Measurements from ENCODE around the gene TBX1. TPM values are rescaled to one million over a fixed set of nuclear protein-coding genes. Genes with fewer than 3 reads are reported as not detected.

TBX1 gene
- total RNA-seq, 1 experiment from 2014 or later = 3.9 TPM

DNA sequence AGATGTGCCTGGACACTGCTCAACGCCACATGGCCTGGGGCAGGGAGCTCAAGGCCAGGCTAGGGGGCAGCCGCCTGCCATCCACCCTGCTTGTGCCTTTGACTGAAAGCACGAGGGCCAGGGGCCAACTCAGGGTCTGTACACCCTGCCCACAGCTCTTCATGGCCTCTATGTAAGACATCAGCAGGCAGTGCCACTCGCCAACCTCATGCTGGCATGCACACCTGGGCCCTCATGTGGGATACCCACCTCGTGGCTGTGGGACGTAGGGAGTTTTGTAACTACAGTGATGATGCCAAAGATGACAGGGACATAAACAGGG is 25.6 kb downstream of the TBX1 start:
- ChIA-PET RAD21 (ENCODE audit: low non-redundant PET in 1 of 2, low total read pairs in 2 of 2, uncharacterized antibody in 2 of 2, unreplicated experiment in 2 of 2) (no interaction called here), CTCF (no interaction called here), POLR2A (no interaction called here)
- Histone ChIP-seq H3K4me1 (ENCODE audit: control insufficient read depth in 1 of 2, insufficient read depth in 2 of 2, low read length in 2 of 2) (no peaks in the 10 kb centered on the region), H3K4me2 (ENCODE audit: low read length) (no peak overlapping the region), H3K36me3 (ENCODE audit: control insufficient read depth in 1 of 2, insufficient read depth in 2 of 2, low read length in 2 of 2) (peaks cover 0 to 8% of the 10 kb centered on the region in 2 experiments; a peak in 1 of 4 replicates), H3K9ac (ENCODE audit: low read length) (no peak overlapping the region), H3K79me2 (ENCODE audit: insufficient read depth, low read length) (no peaks in the 10 kb centered on the region), H4K20me1 (ENCODE audit: insufficient read depth) (no peaks in the 10 kb centered on the region), H2AFZ (ENCODE audit: low read depth, low read length, poor library complexity, severe bottlenecking) (no peak overlapping the region), H3K9me2 (ENCODE audit: insufficient read depth) (no peaks in the 10 kb centered on the region), H3K4me3 (replicated peaks in 1 of 2; ENCODE audit: low read depth in 1 of 2, low read length in 2 of 2) (no peak overlapping the region), H3K9me3 (ENCODE audit: control insufficient read depth in 1 of 2, insufficient read depth in 1 of 2, low read depth in 1 of 2, low read length in 2 of 2) (peaks cover 4 to 10% of the 10 kb centered on the region in 2 experiments; a peak in 2 of 4 replicates), H3K27ac (ENCODE audit: low read depth, low read length) (no peak overlapping the region), H3K27me3 (ENCODE audit: insufficient read depth, low read length) (no peaks in the 10 kb centered on the region)
- no TSS peak for BruUV-seq (replicated peaks)
- intact Hi-C loops (cut with micrococcal nuclease) = no loop called here
- no peak for DNase-seq (ENCODE audit: low read depth, low spot score)
- no peak for ATAC-seq
- TF ChIP-seq EGR1 (IDR thresholded peaks at IDR 0.05; ENCODE audit: low read depth) (no peak), POLR2A (IDR thresholded peaks at IDR 0.05; ENCODE audit: borderline replicate concordance, extremely low read depth, insufficient read depth, insufficient read length) (no peak), EZH2phosphoT487 (IDR thresholded peaks at IDR 0.05; ENCODE audit: borderline replicate concordance) (no peak), ZFX (IDR thresholded peaks at IDR 0.05) (no peak)
- TF ChIP-seq, protein P1, sequence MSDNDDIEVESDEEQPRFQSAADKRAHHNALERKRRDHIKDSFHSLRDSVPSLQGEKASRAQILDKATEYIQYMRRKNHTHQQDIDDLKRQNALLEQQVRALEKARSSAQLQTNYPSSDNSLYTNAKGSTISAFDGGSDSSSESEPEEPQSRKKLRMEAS (IDR thresholded peaks at IDR 0.05) = no peak
- TF ChIP-seq, protein P2, sequence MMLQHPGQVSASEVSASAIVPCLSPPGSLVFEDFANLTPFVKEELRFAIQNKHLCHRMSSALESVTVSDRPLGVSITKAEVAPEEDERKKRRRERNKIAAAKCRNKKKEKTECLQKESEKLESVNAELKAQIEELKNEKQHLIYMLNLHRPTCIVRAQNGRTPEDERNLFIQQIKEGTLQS (IDR thresholded peaks at IDR 0.05) = no peak

DNA sequence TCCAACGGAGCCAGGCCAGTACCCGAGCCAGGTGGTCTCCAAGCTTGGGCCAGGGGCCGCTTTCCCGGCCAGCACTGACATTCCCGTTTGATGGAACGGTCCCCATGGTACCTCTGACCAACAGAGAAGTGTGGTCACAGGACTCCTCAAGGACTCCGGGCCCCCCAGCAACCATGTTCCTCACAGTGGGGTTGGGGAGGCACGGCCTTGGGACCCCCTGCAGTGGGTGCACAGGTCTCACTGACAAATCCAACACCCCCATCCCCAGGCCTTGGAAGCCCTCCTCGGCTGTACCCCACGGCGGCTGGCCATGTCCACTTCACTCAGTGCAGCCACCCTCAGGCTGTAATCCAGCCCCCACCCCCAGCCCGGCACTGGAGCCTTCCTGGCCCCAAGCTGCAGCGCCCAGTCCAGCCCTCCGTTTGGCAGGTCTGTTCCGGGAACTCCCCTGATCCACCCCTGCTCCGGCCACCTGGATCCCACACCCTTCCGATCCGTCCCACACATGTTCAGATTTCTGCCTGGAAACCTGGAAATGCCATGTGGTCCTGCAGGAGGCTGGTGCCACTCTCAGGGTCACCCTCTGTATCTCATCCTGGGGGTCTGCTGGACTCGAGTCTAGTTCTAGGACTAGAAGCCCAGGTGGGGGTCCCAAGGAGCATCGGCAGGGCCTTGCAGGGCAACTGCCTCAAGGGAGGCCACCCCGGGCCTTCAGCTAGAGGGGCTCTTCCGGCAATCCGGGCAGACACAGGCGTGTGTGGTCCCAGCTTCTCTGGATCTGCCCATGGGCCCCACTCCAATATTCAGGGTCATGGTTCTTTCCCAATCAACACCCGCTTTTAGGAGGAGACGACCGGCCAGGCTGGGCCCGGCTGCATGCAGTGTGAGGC is 26.6 kb downstream of the TBX1 start:
- BruUV-seq (replicated peaks) = no TSS peak
- no peak overlapping the region for H3K4me3 ChIP-seq (replicated peaks in 1 of 2; ENCODE audit: low read depth in 1 of 2, low read length in 2 of 2)
- ChIA-PET POLR2A (no interaction called here), CTCF (no interaction called here), RAD21 (ENCODE audit: low non-redundant PET in 1 of 2, low total read pairs in 2 of 2, uncharacterized antibody in 2 of 2, unreplicated experiment in 2 of 2) (no interaction called here)
- no peak overlapping the region for H3K27ac ChIP-seq (ENCODE audit: low read depth, low read length)
- H2AFZ ChIP-seq (ENCODE audit: low read depth, low read length, poor library complexity, severe bottlenecking) = no peak overlapping the region
- H3K9me2 ChIP-seq (ENCODE audit: insufficient read depth) = no peaks in the 10 kb centered on the region
- no peaks in the 10 kb centered on the region for H3K27me3 ChIP-seq (ENCODE audit: insufficient read depth, low read length)
- no peaks in the 10 kb centered on the region for H4K20me1 ChIP-seq (ENCODE audit: insufficient read depth)
- DNase-seq (ENCODE audit: low read depth, low spot score) (no peak), ATAC-seq (no peak; the same call in 1 of the 2 replicates)
- H3K9me3 ChIP-seq (ENCODE audit: control insufficient read depth in 1 of 2, insufficient read depth in 1 of 2, low read depth in 1 of 2, low read length in 2 of 2) = peaks cover 0 to 5% of the 10 kb centered on the region in 2 experiments; a peak in 1 of 4 replicates
- no peaks in the 10 kb centered on the region for H3K4me1 ChIP-seq (ENCODE audit: control insufficient read depth in 1 of 2, insufficient read depth in 2 of 2, low read length in 2 of 2)
- intact Hi-C loops (cut with micrococcal nuclease) = no loop called here
- H3K4me2 ChIP-seq (ENCODE audit: low read length) = no peak overlapping the region
- no peak overlapping the region for H3K9ac ChIP-seq (ENCODE audit: low read length)
- H3K36me3 ChIP-seq (ENCODE audit: control insufficient read depth in 1 of 2, insufficient read depth in 2 of 2, low read length in 2 of 2) = peaks cover 0 to 8% of the 10 kb centered on the region in 2 experiments; a peak in 1 of 4 replicates
- H3K79me2 ChIP-seq (ENCODE audit: insufficient read depth, low read length) = no peaks in the 10 kb centered on the region
- TF ChIP-seq, protein P2 (IDR thresholded peaks at IDR 0.05) = no peak
- no peak for TF ChIP-seq POLR2AphosphoS5 (IDR thresholded peaks at IDR 0.05; ENCODE audit: low read depth, low read length)
- TF ChIP-seq CBX3 (IDR thresholded peaks at IDR 0.05; ENCODE audit: low read depth) = no peak
- no peak for TF ChIP-seq JUND (IDR thresholded peaks at IDR 0.05)
- TF ChIP-seq EGR1 (IDR thresholded peaks at IDR 0.05; ENCODE audit: low read depth) = no peak
- no peak for TF ChIP-seq SIN3A (IDR thresholded peaks at IDR 0.05; ENCODE audit: low read depth)
- TF ChIP-seq, protein P1 (IDR thresholded peaks at IDR 0.05) = no peak
- TF ChIP-seq ELF1 (IDR thresholded peaks at IDR 0.05; ENCODE audit: borderline replicate concordance, low read depth) = no peak
- TF ChIP-seq CEBPB (IDR thresholded peaks at IDR 0.05; ENCODE audit: low read depth) = no peak
- no peak for TF ChIP-seq FOSL1 (IDR thresholded peaks at IDR 0.05; ENCODE audit: low read depth)
- no peak for TF ChIP-seq EZH2 (IDR thresholded peaks at IDR 0.05)
- TF ChIP-seq ZNF274 (IDR thresholded peaks at IDR 0.05; ENCODE audit: low read depth, low read length) = no peak
- TF ChIP-seq, protein P3, sequence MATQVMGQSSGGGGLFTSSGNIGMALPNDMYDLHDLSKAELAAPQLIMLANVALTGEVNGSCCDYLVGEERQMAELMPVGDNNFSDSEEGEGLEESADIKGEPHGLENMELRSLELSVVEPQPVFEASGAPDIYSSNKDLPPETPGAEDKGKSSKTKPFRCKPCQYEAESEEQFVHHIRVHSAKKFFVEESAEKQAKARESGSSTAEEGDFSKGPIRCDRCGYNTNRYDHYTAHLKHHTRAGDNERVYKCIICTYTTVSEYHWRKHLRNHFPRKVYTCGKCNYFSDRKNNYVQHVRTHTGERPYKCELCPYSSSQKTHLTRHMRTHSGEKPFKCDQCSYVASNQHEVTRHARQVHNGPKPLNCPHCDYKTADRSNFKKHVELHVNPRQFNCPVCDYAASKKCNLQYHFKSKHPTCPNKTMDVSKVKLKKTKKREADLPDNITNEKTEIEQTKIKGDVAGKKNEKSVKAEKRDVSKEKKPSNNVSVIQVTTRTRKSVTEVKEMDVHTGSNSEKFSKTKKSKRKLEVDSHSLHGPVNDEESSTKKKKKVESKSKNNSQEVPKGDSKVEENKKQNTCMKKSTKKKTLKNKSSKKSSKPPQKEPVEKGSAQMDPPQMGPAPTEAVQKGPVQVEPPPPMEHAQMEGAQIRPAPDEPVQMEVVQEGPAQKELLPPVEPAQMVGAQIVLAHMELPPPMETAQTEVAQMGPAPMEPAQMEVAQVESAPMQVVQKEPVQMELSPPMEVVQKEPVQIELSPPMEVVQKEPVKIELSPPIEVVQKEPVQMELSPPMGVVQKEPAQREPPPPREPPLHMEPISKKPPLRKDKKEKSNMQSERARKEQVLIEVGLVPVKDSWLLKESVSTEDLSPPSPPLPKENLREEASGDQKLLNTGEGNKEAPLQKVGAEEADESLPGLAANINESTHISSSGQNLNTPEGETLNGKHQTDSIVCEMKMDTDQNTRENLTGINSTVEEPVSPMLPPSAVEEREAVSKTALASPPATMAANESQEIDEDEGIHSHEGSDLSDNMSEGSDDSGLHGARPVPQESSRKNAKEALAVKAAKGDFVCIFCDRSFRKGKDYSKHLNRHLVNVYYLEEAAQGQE (IDR thresholded peaks at IDR 0.05; ENCODE audit: low read depth) = no peak
- no peak for TF ChIP-seq RAD21 (IDR thresholded peaks at IDR 0.05; ENCODE audit: low read depth)
- no peak for TF ChIP-seq SP1 (IDR thresholded peaks at IDR 0.05; ENCODE audit: low read depth)

All from HCT116 (cell line).